ENCODE measurements around the gene ATP11A.

Gene ATP11A

DNA sequence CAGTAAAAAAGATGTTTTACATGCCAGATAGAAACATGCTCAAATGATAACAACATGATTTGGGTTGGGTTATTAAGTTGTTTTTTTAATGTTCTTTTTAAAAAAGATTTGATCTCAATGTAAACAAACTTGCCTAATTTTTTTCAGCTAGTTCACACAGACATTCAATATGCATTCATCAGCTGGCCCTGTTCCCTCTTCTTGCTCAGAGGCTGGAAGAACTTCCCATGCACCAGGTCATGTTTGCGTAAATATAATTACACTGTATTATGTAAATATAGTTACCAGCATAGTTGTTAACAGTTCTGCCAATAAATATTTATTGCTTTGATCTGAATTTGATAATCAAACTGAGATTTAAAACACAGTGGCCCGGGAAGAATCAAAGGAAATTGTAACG lies 70.6 kb downstream of the ATP11A start:
- ATAC-seq (no peak), DNase-seq (no peak)
- no peaks in the 10 kb centered on the region for H3K9me3 Mint-ChIP-seq
- no peaks in the 10 kb centered on the region for H3K27me3 Mint-ChIP-seq
- H3K4me1 Mint-ChIP-seq: no peaks in the 10 kb centered on the region
- no peak overlapping the region for H3K4me3 Mint-ChIP-seq
- no peak overlapping the region for H3K27ac Mint-ChIP-seq

DNA sequence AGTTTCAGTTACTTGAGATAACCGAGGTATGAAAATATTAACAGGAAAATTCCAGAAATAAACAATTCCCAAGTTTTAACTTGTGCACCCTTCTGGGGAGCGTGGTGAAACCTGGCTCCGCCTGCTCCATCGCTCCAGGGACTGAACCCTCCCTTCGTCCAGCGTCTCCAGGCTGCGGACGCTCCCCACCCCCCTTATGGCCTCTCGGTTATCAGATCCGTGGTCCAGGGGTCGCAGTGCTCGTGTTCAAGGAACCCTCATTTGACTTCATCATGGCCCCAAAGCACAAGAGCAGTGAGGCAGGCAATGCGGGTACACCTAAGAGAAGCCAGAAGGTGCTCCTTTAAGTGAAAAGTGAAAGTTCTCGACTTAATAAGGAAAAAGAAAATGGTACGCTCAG lies 71.1 kb downstream of the ATP11A start:
- Mint-ChIP-seq H3K27ac (no peak overlapping the region), H3K9me3 (no peaks in the 10 kb centered on the region), H3K4me1 (peaks cover 4% of the 10 kb centered on the region), H3K27me3 (no peaks in the 10 kb centered on the region), H3K4me3 (no peak overlapping the region)
- no peak for DNase-seq
- no peak for ATAC-seq

GRCh38 chr13:112761701-112762689 lies 72.2 kb downstream of the ATP11A start:
- no peak overlapping the region for H3K4me3 Mint-ChIP-seq
- DNase-seq (no peak), ATAC-seq (no peak)
- peaks cover 11% of the 10 kb centered on the region for H3K4me1 Mint-ChIP-seq
- no peaks in the 10 kb centered on the region for H3K9me3 Mint-ChIP-seq
- no peaks in the 10 kb centered on the region for H3K27me3 Mint-ChIP-seq
- no peak overlapping the region for H3K27ac Mint-ChIP-seq

DNA sequence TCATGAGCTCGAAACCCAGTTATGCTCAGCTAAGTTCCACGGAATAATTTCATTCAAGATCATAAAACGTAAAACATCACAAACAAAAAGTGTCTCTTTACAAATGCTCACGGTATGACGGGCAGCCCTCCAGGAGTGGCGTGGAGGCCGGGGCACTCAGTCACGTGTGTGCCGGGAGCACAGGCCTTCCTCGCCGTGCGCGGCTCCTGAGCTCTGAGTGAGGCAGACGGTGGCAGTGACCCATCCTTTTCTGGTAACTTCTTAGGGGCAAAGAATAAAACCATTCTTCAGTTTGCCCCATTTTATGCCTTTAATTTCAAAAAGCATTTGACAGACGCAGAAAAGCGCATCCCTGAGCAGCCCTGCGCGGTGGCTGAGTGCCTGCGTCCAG lies 72.8 kb downstream of the ATP11A start:
- Mint-ChIP-seq H3K4me1 (peaks cover 16% of the 10 kb centered on the region), H3K27ac (no peak overlapping the region), H3K27me3 (no peaks in the 10 kb centered on the region), H3K9me3 (no peaks in the 10 kb centered on the region), H3K4me3 (no peak overlapping the region)
- no peak for DNase-seq
- ATAC-seq: no peak

DNA sequence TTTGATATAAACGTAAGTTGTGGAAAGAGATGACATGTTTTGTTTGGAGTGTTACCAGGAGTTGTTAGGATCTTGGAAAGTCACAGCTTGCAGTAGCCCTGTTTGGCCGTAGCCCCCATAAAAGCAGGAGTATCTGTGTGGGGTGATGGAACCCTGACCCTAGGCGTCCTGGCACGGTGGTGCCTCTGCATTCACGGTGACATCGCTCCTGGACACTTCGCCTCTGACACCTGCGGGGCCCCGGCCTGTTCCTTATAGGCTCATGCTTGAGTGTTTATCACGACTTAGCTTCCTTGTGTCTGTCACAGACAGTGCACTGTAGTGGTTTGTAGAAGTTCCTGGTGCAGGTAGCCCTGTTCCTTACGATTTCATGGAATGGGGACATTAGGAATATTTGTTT lies 74.2 kb downstream of the ATP11A start:
- no peaks in the 10 kb centered on the region for H3K27me3 Mint-ChIP-seq
- H3K27ac Mint-ChIP-seq: no peak overlapping the region
- no peaks in the 10 kb centered on the region for H3K9me3 Mint-ChIP-seq
- ATAC-seq (no peak), DNase-seq (no peak)
- H3K4me1 Mint-ChIP-seq: peaks cover 30% of the 10 kb centered on the region
- no peak overlapping the region for H3K4me3 Mint-ChIP-seq

DNA sequence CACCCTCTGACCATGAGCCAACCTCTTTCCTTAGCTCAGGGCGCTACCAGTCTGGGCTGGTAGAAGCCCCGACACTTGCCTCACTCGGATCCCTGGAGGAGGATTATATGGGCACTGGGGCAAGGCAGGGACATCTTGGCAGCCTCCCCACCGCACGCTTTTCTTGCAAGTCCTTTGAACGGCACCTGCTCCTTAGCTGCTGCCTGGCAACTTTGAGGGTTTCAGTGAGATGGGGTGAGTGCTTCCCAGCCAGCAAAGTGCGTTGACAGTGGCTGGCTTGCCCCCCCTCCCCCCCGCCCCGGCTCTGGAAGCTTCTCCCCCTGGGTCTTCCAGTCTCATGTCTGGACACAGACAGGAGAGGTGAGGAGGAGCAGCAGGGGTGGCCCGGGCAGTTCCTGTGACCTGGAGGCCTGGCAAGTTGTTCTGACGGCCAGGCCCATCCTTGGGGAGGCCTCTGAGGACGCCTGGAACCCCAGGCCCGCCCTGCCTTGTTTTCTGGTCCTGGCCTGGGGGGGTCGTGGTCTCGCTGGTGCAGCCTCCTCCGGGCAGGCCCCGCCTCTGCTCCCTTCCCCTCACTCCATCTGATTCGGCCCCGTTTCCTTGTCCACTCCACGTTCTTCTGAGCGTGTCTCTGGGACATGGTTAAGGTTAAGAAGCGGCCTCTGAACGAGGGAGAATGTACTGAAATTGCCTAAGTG lies 75.2 kb downstream of the ATP11A start:
- no peak overlapping the region for H3K4me3 Mint-ChIP-seq
- H3K9me3 Mint-ChIP-seq: no peaks in the 10 kb centered on the region
- H3K4me1 Mint-ChIP-seq: peaks cover 38% of the 10 kb centered on the region
- no peak for ATAC-seq
- no peaks in the 10 kb centered on the region for H3K27me3 Mint-ChIP-seq
- H3K27ac Mint-ChIP-seq: no peak overlapping the region
- no peak for DNase-seq

- Mint-ChIP-seq H3K9me3 (no peaks in the 10 kb centered on the region), H3K27ac (peak overlapping the region in 1 of 2 donors; percentile 12), H3K27me3 (no peaks in the 10 kb centered on the region), H3K4me3 (no peak overlapping the region), H3K4me1 (peaks cover 42% of the 10 kb centered on the region)
- no peak for DNase-seq
- no peak for ATAC-seq
Observed at GRCh38 chr13:112765731-112766130, 75.9 kb downstream of the ATP11A start.

GRCh38 chr13:112766336-112766735 lies 76.5 kb downstream of the ATP11A start:
- no peak overlapping the region for H3K4me3 Mint-ChIP-seq
- DNase-seq (no peak), ATAC-seq (no peak)
- peaks cover 42% of the 10 kb centered on the region for H3K4me1 Mint-ChIP-seq
- H3K27me3 Mint-ChIP-seq: no peaks in the 10 kb centered on the region
- H3K27ac Mint-ChIP-seq: peak overlapping the region in 1 of 2 donors; percentile 22
- no peaks in the 10 kb centered on the region for H3K9me3 Mint-ChIP-seq

GRCh38 chr13:112767506-112768471 lies 78.0 kb downstream of the ATP11A start:
- H3K27me3 Mint-ChIP-seq: no peaks in the 10 kb centered on the region
- H3K4me1 Mint-ChIP-seq: peaks cover 42% of the 10 kb centered on the region
- no peak for DNase-seq
- H3K9me3 Mint-ChIP-seq: no peaks in the 10 kb centered on the region
- ATAC-seq: no peak
- H3K27ac Mint-ChIP-seq: peak overlapping the region; percentile 69 to 94
- peak overlapping the region in 1 of 2 donors; percentile 79 for H3K4me3 Mint-ChIP-seq

- Mint-ChIP-seq H3K4me1 (peaks cover 42% of the 10 kb centered on the region), H3K27me3 (no peaks in the 10 kb centered on the region), H3K27ac (peak overlapping the region; percentile 40 to 59), H3K4me3 (no peak overlapping the region), H3K9me3 (no peaks in the 10 kb centered on the region)
- ATAC-seq (peak; percentile 50), DNase-seq (no peak)
Observed at GRCh38 chr13:112768795-112769481, 79.1 kb downstream of the ATP11A start.

DNA sequence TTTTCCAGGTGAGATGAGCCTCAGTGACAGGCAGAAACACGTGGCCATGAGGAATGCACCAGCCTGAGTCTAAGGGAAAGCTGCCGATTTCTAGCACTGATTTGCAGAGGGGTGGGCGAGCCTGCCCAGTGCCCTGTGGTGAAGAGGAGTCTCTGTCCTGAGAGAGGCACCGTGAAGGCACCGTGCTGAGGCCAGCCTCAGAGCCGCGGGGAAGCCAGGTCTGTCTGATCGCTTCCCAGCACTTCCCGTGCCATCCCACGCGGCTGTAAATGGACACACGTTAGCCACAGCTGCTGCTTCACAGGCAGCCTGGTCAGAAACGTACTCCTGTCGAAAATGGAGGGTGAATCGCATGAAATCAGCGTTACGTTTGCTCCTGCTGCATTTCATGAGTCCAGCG lies 79.8 kb downstream of the ATP11A start:
- no peaks in the 10 kb centered on the region for H3K27me3 Mint-ChIP-seq
- no peak for DNase-seq
- no peaks in the 10 kb centered on the region for H3K9me3 Mint-ChIP-seq
- peaks cover 42% of the 10 kb centered on the region for H3K4me1 Mint-ChIP-seq
- H3K4me3 Mint-ChIP-seq: no peak overlapping the region
- ATAC-seq: no peak
- peak overlapping the region in 1 of 2 donors; percentile 40 for H3K27ac Mint-ChIP-seq

- DNase-seq (no peak), ATAC-seq (no peak)
- Mint-ChIP-seq H3K27ac (no peak overlapping the region), H3K4me3 (no peak overlapping the region), H3K4me1 (peaks cover 42% of the 10 kb centered on the region), H3K9me3 (no peaks in the 10 kb centered on the region), H3K27me3 (no peaks in the 10 kb centered on the region)
Observed at GRCh38 chr13:112770504-112770903, 80.7 kb downstream of the ATP11A start.

DNA sequence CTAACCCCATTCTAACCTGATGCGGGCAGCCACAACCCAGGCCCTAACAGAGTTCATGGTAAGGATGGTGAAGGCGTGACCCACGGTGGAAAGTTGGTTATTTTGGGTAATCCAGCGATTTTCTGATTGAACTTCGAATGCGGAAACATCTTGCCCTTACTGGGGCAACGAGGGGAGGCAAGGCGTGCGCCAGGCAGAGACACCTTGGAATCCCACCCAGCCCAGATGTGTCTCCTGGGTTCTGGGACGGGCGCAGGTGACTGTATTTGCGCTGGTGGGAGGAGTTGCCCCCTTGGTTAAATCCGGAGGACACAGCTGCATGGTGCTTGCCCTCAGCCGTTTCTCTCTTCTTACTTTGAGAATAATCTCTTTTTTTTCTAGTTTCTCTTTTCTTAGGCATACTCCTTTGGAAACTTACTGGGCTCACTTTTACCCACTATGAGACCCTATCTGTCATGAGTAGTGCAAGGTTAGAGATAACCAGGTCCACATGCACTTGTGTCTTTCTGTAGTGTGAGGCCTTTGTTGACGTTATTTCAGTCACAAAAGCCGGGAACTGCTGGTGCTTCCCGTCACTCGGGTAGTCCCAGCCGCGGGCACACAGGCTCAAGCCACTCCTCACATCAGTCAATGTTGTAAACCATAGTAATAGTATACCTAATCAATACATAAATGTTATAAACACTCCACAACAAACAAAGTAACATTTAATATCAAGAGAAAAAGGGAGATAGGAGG lies 81.5 kb downstream of the ATP11A start:
- H3K4me1 Mint-ChIP-seq: peaks cover 35% of the 10 kb centered on the region
- no peak for ATAC-seq
- DNase-seq: no peak
- H3K27ac Mint-ChIP-seq: peak overlapping the region; percentile 37 to 48
- no peaks in the 10 kb centered on the region for H3K9me3 Mint-ChIP-seq
- H3K27me3 Mint-ChIP-seq: no peaks in the 10 kb centered on the region
- no peak overlapping the region for H3K4me3 Mint-ChIP-seq

DNA sequence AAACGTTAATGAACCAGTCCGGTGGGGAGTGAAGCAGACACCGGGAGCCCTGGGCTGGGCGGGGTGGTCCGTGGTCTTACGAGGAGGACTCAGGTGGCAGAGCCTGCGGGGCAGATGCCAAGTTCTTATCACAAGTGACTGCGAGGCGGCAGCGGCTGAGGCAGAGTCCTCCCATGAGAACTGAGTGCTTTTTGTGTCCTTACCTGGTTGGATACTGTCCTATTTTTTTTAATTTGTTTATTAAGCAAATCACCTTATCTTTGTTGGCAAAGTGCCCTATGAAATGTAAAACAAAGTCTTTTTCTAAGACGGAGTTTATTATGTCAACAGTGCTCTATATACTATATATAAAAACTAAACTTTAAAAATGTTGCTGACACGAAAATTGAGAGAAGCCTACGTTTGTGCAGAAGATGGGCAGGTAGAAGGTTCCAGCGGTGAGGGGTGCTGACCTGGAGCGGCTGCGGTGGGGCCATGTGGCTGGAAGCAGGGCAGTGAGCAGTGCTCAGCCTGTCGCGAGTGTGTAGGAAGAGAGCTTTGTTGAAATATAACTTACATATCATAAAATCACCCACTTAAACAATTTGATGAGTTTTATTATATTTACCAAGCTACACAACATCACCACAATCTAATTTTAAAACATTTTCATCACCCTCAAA lies 82.2 kb downstream of the ATP11A start:
- Mint-ChIP-seq H3K4me1 (peaks cover 31% of the 10 kb centered on the region), H3K4me3 (no peak overlapping the region), H3K9me3 (no peaks in the 10 kb centered on the region), H3K27ac (peak overlapping the region in 1 of 2 donors; percentile 48), H3K27me3 (no peaks in the 10 kb centered on the region)
- DNase-seq: no peak
- ATAC-seq: no peak

All from stimulated activated naive CD8-positive, alpha-beta T cell treated with anti-CD3 and anti-CD28 coated beads, Interleukin-15, amount 100 ng/mL, for 72 hours (primary cell).